ENCODE results near the gene RBM47.

RBM47 gene

GRCh38 chr4:40585201-40585799 lies 44.4 kb downstream of the RBM47 start:
- no peak for TF ChIP-seq CTCF (IDR thresholded peaks at IDR 0.05; ENCODE audit: low read depth, low read length, missing control alignments)
- no peak for DNase-seq (ENCODE audit: low read depth)
- H3K4me3 ChIP-seq (ENCODE audit: low read depth, low read length) = no peak overlapping the region

- H3K4me3 ChIP-seq (ENCODE audit: low read depth, low read length) = no peak overlapping the region
- no peak for TF ChIP-seq CTCF (IDR thresholded peaks at IDR 0.05; ENCODE audit: low read depth, low read length, missing control alignments)
- no peak for DNase-seq (ENCODE audit: low read depth)
These were observed 45.0 kb downstream of the RBM47 start for GRCh38 chr4:40584517-40585141.

GRCh38 chr4:40583850-40584439 lies 45.7 kb downstream of the RBM47 start:
- TF ChIP-seq CTCF (IDR thresholded peaks at IDR 0.05; ENCODE audit: low read depth, low read length, missing control alignments) = no peak
- no peak overlapping the region for H3K4me3 ChIP-seq (ENCODE audit: low read depth, low read length)
- DNase-seq (ENCODE audit: low read depth) = no peak

- DNase-seq (ENCODE audit: low read depth) = no peak
- H3K4me3 ChIP-seq (ENCODE audit: low read depth, low read length) = no peak overlapping the region
- no peak for TF ChIP-seq CTCF (IDR thresholded peaks at IDR 0.05; ENCODE audit: low read depth, low read length, missing control alignments)
These were observed 47.3 kb downstream of the RBM47 start for GRCh38 chr4:40582413-40582812.

GRCh38 chr4:40581254-40582140 lies 48.2 kb downstream of the RBM47 start:
- no peak overlapping the region for H3K4me3 ChIP-seq (ENCODE audit: low read depth, low read length)
- no peak for TF ChIP-seq CTCF (IDR thresholded peaks at IDR 0.05; ENCODE audit: low read depth, low read length, missing control alignments)
- DNase-seq (ENCODE audit: low read depth) = no peak

- no peak for TF ChIP-seq CTCF (IDR thresholded peaks at IDR 0.05; ENCODE audit: low read depth, low read length, missing control alignments)
- H3K4me3 ChIP-seq (ENCODE audit: low read depth, low read length) = no peak overlapping the region
- no peak for DNase-seq (ENCODE audit: low read depth)
These were observed 49.7 kb downstream of the RBM47 start for GRCh38 chr4:40579983-40580382.

Measured in GM12864 (cell line).